HG02840 (cell line): ENCODE results near the gene KLRC3.
"Not testable (repeated sequence)": the region's sequence is repeated elsewhere in the genome, so short reads cannot be mapped to it uniquely, and the experiment has no call there.

Experiments used
- ATAC-seq: cut with Tn5 transposase; IDR thresholded peaks from one replicate; pipeline ENCODE4 v1.9.1; 2021; ENCODE audit warnings: mild to moderate bottlenecking, moderate library complexity, moderate number of reproducible peaks; ENCODE audit not compliant: unreplicated experiment, low FRiP score

Gene KLRC3

DNA sequence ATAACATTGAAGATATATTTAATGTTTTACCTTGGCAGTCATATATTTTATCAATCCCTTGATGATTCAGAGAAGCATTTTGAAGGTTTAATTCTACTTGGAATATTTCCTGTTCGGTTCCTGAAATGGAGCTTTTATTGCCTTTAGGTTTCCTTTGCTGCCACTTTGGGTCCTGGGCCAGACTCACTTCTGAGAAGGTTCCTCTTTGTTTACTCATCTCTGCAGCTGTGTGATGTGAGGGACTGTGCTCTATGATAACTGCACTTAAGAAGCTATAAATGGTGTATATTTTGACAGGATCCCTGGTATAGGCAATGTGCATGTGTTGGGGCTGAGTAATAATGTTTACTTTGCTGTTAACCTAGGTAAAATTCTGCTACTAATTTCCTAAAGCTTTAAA lies at the start of gene KLRC3:
Gene KLRC3 (minus strand): TSS at position 262 of the 400 bp plus-strand sequence. CDS start 45 bp downstream, at position 217.
- not testable (repeated sequence) for ATAC-seq

DNA sequence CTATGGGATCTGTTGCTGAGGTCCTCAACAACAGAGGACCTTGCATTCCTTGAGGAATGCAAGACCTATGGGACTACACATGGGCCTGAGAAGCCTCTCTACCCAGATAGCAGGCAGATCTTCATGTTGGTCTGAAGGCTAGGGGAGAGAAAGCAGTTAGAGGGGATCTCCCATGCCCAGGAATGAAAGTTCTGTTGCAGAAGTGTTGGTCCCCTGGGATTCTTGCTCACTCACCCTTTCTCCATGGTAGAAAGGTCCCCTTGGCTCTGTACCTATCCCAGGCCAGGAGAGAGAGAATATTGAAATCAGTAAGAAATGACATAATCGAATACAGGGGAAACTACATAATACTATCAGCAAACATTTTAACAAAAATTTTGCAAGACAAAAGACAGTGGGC lies 49.3 kb upstream of the KLRC3 start:
- ATAC-seq, result no peak

DNA sequence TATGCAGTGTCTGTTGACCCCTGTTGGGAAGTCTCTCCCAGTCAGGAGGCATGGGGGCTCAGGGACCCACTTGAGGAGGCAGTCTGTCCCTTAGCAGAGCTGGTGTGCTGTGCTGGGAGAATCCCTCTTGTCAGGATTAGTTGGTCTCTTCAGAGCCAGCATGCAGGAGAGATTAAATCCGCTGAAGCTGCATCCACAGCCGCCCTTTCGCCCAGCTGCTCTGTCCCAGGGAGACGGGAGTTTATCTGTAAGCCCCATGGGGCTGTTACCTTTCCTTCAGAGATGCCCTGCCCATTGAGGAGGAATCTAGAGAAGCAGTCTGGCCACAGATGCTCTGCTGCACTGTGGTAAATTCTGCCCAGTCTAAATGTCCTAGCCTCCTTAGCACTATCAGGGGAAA lies 45.9 kb upstream of the KLRC3 start:
- no peak for ATAC-seq

DNA sequence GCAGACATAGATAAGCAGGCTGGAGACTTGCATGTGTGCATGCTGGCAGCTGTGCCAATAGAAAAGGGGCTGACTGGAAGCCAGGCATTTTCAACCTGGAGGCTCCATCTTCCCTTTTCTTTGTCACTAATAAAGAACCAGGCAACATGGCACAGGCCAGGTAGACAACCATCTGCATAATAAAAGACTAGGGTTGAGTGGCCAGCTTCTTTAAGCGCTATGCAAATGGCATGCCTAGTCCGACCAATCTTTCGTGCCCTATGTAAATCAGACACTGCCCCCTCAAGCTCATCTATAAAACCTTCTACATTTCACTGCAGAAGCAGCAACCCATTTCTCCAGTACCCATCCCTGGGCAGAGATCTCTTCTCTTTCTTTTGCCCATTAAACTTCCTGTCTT lies 37.4 kb upstream of the KLRC3 start:
- ATAC-seq, result no peak

DNA sequence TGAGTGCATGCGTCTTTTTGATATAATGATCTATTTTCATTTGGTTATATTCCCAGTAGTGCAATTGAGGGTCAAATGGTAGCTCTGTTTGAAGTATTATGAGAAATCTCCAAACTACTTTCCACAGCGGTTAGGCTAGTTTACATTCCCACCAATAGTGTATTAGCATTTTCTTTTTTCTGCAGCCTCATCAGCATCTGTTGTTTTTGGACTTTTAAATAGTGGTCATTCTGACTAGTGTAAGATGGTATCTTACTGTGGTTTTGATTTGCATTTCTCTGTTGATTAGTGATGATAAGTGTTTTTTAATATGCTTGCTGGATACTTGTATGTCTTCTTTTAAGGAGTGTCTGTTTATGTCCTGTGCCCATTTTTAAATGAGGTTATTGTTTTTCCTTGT lies 36.5 kb upstream of the KLRC3 start:
- ATAC-seq, result no peak

DNA sequence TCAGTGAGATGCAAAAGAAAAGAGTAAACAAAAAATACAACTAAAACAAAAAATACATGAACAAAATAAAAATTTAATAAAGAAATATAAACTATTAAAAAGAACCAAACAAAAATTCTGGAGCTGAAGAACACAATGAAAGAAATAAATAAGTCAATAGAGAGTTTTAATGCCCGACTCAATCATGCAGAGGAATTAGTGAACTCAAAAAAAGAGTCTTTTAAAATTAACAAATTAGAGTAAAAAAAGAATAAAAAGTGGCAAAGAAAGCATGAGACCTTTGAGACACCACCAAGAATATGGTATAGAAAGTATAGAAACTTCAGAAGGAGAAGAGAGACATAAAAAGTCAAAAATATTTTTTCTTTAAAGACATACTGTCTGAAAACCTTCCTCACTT lies 35.4 kb upstream of the KLRC3 start:
- no peak for ATAC-seq

DNA sequence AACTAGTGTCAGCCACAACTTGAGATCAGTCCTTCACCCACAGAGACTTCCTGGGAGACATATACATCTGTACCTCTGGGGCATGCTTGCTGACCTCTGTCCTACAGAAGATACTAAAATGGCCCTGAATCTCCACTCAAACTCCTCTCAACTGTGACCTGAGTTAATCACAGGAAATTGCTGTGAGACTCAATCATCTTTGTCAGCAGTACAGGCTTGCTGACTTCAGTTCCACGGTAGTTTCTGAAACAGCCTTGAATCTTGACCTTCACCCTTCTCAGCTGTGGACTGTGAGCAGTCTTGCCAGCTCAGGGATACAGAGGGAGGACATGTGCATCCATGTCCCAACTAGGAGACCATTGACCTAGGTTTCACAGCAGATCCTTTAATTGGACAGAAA lies 34.1 kb upstream of the KLRC3 start:
- ATAC-seq, result no peak

DNA sequence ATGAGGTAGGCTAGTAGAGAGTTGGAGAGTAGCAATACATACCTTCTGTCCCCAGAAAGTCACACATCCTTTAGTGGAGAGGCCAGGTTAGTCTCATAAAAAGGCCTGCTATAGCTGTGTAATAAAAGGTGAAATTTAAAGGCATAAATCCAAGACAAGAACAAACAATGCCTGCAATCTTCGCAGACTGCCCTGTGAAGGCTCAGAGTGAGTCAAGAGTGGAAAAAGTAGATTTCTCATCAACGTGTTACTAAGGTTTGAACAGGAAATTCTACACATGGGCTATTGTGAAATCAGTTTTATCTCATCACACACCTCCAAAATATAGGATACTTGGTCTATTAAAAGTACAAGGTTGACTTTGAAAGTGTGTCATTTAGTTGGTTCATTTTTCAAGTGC lies 32.8 kb upstream of the KLRC3 start, which contains the start of gene KLRC1:
Gene KLRC1 (minus strand): TSS at position 222 of the 400 bp plus-strand sequence. CDS start 2,221 bp downstream, outside the sequence.
- ATAC-seq, result no peak

DNA sequence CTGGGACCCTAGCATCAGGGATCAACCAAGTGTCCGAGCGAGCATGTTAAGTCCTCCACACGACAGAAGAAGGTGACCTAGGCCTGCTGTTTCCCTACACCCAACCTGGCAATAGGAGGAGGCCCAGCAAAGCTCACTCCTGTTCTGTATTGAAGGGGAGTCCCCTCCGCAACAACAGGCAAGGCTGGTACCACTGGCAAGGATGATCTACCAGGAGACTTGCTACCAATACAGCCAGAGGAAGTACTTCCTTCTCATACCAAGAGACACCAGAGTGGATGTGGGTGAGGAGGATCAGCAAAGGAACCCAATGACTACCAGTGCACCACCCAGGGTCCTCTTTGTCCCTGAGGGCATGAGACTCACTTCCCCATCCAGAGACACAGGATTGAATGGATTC lies 27.8 kb upstream of the KLRC3 start:
- ATAC-seq, result no peak

DNA sequence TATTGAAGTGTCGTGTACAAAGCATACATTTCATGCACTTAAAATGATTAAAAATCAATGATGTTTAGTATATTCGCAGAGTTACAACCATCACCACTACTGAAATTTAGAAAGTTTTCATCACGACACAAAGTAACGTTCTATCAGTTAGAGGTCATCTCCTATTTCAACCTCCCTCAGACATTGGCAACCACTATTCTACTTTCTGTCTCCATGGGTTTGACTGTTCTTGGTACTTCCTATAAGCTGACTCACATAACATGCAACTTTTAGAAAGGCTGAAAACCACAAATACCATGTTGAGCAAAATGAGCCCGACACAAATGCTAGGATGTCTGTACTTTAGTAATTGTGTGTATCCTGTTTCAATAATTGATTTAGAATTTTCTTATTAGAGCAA lies 25.7 kb upstream of the KLRC3 start:
- ATAC-seq, result not testable (repeated sequence)

DNA sequence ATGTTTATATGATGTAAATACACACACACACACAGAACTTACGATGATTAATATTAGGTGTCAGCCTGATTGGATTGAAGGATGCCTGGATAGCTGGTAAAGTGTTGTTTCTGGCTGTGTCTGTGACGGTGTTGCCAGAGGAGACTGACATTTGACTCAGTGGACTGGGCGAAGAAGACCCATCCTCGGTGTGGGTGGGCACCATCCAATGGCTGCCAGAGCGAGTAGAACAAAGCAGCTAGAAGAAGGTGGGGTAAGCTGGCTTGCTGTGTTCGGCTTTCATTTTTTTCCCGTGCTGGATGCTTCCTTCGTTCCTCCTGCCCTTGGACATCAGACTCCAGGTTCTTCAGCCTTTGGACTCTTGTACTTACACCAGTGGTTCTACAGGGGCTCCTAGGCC lies 20.7 kb upstream of the KLRC3 start:
- not testable (repeated sequence) for ATAC-seq

DNA sequence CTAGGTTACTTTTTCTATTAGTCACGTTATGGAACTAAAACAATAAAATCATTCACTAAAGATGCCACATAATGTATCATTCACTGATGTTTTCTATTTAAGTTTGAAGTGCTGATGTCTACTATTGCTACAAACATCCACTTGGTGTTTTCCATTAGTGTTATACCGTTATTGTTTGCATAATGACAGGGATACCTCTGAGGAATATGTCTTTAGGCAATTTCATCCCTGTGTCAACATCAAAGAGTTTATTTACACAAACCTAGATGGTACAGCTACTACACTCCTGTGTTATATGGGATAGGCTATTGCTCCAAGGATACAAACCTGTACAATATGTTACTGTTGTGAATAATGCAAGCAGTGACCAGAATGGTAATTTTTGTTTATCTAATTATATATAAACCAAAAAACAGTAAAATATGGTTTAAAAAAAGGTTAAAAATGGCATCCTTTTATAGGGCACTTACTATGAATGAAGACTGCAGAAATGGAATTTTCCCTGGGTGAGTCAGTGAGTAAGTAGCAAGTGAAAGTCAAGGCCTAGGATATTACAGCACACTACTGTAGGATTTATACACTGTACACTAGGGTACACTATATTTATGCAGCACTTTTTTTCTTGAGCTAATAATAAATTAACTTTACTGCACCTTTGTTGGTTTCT lies 19.3 kb upstream of the KLRC3 start:
- ATAC-seq, result not testable (repeated sequence)

DNA sequence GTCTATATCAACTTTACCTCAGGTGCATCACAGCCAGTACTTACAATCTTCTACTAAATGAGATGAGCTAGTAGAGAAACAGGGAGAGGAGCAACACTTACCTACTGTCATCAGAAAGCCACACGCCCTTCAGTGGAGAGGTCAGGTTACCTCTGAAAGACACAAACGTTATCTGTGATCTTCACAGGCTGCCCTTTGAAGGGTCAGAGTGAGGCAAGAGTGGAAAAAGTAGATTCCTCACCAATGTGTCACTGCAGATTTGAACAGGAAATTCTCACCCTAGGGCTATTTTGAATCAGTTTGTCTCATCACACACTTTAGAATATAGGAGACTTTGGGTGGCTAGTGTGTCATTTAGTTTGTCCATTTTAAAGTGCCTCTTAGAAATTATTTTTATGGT lies 17.2 kb upstream of the KLRC3 start:
- ATAC-seq, result not testable (repeated sequence)

DNA sequence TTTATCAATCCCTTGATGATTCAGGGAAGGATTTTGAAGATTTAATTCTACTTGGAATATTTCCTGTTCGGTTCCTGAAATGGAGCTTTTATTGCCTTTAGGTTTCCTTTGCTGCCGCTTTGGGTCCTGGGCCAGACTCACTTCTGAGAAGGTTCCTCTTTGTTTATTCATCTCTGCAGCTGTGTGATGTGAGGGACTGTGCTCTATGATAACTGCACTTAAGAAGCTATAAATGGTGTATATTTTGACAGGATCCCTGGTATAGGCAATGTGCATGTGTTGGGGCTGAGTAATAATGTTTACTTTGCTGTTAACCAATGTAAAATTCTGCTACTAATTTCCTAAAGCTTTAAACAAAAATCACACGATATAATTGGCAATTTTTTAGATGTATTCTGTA lies 15.4 kb upstream of the KLRC3 start, which contains the start of gene KLRC2:
Gene KLRC2 (minus strand): TSS at position 195 of the 400 bp plus-strand sequence. CDS start 24 bp downstream, at position 171.
- ATAC-seq, result not testable (repeated sequence)

DNA sequence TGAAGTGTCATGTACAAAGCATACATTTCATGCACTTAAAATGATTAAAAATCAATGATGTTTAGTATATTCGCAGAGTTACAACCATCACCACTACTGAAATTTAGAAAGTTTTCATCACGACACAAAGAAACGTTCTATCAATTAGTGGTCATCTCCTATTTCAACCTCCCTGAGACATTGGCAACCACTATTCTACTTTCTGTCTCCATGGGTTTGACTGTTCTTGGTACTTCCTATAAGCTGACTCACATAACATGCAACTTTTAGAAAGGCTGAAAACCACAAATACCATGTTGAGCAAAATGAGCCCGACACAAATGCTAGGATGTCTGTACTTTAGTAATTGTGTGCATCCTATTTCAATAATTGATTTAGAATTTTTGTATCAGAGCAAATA lies 10.2 kb upstream of the KLRC3 start:
- not testable (repeated sequence) for ATAC-seq

DNA sequence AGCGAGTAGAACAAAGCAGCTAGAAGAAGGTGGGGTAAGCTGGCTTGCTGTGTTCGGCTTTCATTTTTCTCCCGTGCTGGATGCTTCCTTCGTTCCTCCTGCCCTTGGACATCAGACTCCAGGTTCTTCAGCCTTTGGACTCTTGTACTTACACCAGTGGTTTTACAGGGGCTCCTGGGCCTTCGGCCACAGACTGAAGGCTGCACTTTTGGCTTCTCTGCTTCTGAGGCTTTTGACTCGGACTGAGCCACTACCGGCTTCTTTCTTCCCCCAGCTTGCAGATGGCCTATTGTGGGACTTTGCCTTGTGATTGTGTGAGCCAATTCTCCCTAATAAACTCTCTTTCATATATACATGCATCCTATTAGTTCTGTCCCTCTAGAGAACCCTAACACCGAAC lies 5.5 kb upstream of the KLRC3 start:
- not testable (repeated sequence) for ATAC-seq

DNA sequence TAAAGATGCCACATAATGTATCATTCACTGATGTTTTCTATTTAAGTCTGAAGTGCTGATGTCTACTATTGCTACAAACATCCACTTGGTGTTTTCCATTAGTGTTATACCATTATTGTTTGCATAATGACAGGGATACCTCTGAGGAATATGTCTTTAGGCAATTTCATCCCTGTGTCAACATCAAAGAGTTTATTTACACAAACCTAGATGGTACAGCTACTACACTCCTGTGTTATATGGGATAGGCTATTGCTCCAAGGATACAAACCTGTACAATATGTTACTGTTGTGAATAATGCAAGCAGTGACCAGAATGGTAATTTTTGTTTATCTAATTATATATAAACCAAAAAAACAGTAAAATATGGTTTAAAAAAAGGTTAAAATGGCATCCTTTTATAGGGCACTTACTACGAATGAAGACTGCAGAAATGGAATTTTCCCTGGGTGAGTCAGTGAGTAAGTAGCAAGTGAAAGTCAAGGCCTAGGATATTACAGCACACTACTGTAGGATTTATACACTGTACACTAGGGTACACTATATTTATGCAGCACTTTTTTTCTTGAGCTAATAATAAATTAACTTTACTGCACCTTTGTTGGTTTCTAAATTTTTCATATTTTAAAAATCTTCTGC lies 4.0 kb upstream of the KLRC3 start:
- not testable (repeated sequence) for ATAC-seq

DNA sequence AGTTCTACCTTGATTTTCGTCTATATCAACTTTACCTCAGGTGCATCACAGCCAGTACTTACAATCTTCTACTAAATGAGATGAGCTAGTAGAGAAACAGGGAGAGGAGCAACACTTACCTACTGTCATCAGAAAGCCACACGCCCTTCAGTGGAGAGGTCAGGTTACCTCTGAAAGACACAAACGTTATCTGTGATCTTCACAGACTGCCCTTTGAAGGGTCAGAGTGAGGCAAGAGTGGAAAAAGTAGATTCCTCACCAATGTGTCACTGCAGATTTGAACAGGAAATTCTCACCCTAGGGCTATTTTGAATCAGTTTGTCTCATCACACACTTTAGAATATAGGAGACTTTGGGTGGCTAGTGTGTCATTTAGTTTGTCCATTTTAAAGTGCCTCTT lies 1.8 kb upstream of the KLRC3 start:
- not testable (repeated sequence) for ATAC-seq

DNA sequence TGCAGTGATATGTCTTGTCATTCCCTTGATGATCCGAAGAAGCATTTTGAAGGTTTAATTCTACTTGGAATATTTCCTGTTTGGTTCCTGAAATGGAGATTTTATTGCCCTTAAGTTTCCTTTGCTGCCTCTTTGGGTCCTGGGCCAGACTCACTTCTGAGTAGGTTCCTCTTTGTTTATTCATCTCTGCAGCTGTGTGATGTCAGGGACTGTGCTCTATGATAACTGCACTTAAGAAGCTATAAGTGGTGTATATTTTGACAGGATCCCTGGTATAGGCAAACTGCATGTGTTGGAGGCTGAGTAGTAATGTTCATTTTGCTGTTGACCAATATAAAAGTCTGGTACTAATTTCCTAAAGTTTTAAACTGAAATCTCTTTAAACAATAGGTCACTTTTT lies 11.0 kb downstream of the KLRC3 start, which contains the start of gene KLRC4:
Gene KLRC4 (minus strand): TSS at position 366 of the 400 bp plus-strand sequence. CDS start 182 bp downstream, at position 184.
- ATAC-seq, result no peak

DNA sequence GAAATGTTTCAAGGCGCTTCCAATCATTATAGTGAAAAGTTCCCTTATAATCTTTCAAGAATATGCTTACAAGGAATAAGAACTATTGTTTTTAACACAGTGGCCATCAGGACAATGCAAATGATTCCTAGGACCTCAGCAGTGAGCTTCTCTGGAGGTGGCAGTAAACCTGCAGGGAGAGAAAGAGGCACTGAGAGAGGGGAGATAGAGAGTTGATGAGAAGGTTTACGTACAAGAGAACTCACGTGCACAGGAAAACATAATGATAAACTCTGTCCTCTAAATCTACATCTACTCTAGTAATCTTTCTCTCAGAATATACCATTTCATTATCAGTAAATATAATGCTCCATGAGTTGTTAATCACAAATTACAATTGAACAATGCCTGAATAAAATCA lies 11.6 kb downstream of the KLRC3 start:
- ATAC-seq, result no peak

DNA sequence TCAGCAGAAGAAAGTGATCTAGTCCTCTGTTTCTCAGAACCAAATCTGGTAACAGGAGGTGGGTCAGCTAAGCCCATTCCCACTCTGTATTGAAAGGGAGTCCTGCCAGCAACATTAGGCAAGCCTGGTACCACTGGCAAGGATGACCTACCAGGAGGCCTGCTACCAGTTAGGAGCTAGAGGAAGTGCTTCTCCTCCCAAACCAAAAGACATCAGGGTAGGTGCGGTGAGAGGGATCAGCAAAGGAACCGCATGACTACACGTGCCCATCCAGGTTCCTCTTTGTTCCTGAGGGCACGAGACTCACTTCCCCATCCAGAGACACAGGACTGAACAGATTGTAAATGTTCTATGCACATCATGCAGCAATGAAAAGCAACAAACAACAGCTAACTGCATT lies 13.7 kb downstream of the KLRC3 start:
- no peak for ATAC-seq

DNA sequence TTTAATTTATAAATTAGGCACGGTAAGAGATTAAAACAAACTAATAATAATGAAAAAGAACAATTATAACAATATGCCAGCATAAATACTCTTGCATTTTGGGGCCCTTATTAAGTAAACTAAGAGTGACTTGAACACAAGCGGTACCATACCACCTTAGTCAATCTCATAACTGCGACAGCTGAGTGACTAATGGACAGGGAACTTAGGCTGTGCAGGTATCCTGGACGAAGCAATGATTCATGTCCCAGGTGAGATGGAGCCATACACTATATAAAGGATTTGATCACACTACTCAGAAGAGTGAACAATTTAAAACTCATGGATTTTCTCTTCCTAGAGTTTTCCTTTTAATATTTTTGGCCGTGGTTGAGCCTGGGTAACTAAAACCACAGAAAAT lies 15.1 kb downstream of the KLRC3 start:
- ATAC-seq, result no peak
